H9 (cell line): ENCODE results near the gene IGFL2. TPM values are rescaled to one million over a fixed set of nuclear protein-coding genes. Genes with fewer than 3 reads are reported as not detected.

ENCODE experiments used
- DNase-seq: peaks from one replicate; pipeline ENCODE4 v3.0.0-alpha.2; 2017
- H2AFZ ChIP-seq: one replicate; pipeline ENCODE4 v1.6.1; 2013; ENCODE audit warnings: mild to moderate bottlenecking, low read length, control low read depth, moderate library complexity
- H2AK5ac ChIP-seq: 2 replicates; pipeline ENCODE4 v1.6.1; 2013; ENCODE audit warnings: low read length, control low read depth, mixed read lengths; ENCODE audit not compliant: insufficient read length
- H2BK120ac ChIP-seq: one replicate; pipeline ENCODE4 v1.6.1; 2013; ENCODE audit warnings: low read depth, mild to moderate bottlenecking, low read length, control low read depth, inconsistent platforms; ENCODE audit not compliant: poor library complexity, severe bottlenecking
- H2BK12ac ChIP-seq: 2 replicates; pipeline ENCODE4 v1.6.1; 2013; ENCODE audit warnings: low read length, control low read depth, mixed read lengths, low read depth; ENCODE audit not compliant: insufficient read length
- H2BK15ac ChIP-seq: 2 replicates; pipeline ENCODE4 v1.6.1; 2013; ENCODE audit warnings: low read depth, low read length, control low read depth
- H2BK20ac ChIP-seq: one replicate; pipeline ENCODE4 v1.6.1; 2013; ENCODE audit warnings: low read depth, mild to moderate bottlenecking, low read length, control low read depth, inconsistent platforms; ENCODE audit not compliant: poor library complexity, severe bottlenecking
- H2BK5ac ChIP-seq: 2 replicates; pipeline ENCODE4 v1.6.1; 2013; ENCODE audit warnings: low read length, control low read depth, mixed read lengths; ENCODE audit not compliant: insufficient read length
- H3K14ac ChIP-seq: 2 replicates; pipeline ENCODE4 v1.6.1; 2013; ENCODE audit warnings: low read length, control low read depth; ENCODE audit not compliant: insufficient read depth
- H3K18ac ChIP-seq: 2 replicates; pipeline ENCODE4 v1.6.1; 2013; ENCODE audit warnings: low read depth, mild to moderate bottlenecking, mixed read lengths, low read length, control low read depth; ENCODE audit not compliant: insufficient read length
- H3K23ac ChIP-seq: 2 replicates; pipeline ENCODE4 v1.6.1; 2013; ENCODE audit warnings: low read length, control low read depth, mixed read lengths, low read depth; ENCODE audit not compliant: insufficient read length
- H3K23me2 ChIP-seq: 2 replicates; pipeline ENCODE4 v1.6.1; 2013; ENCODE audit warnings: low read depth, mild to moderate bottlenecking, mixed read lengths, low read length, control low read depth; ENCODE audit not compliant: insufficient read length, poor library complexity, severe bottlenecking
- H3K27ac ChIP-seq: 2 replicates; pipeline ENCODE4 v1.5.1; 2013; ENCODE audit warnings: low read length, control low read depth, mixed read lengths, low read depth; ENCODE audit not compliant: insufficient read length
- H3K27me3 ChIP-seq: 2 replicates; pipeline ENCODE4 v1.6.1; 2013; ENCODE audit warnings: low read length, control low read depth, inconsistent platforms; ENCODE audit not compliant: insufficient read depth
- H3K4ac ChIP-seq: 2 replicates; pipeline ENCODE4 v1.6.1; 2013; ENCODE audit warnings: low read depth, mild to moderate bottlenecking, control low read depth, inconsistent platforms, low read length, moderate library complexity
- H3K4me1 ChIP-seq: 2 replicates; pipeline ENCODE4 v1.6.1; 2013; ENCODE audit warnings: low read length, control low read depth, inconsistent platforms; ENCODE audit not compliant: insufficient read depth
- H3K4me2 ChIP-seq: 2 replicates; pipeline ENCODE4 v1.6.1; 2013; ENCODE audit warnings: low read length, control low read depth, mixed read lengths; ENCODE audit not compliant: insufficient read length, insufficient read depth
- H3K56ac ChIP-seq: 2 replicates; pipeline ENCODE4 v1.6.1; 2013; ENCODE audit warnings: low read depth, mild to moderate bottlenecking, mixed read lengths, low read length, control low read depth; ENCODE audit not compliant: insufficient read length
- H3K79me1 ChIP-seq: 2 replicates; pipeline ENCODE4 v1.6.1; 2013; ENCODE audit warnings: low read depth, mild to moderate bottlenecking, moderate library complexity, low read length, control low read depth, inconsistent platforms; ENCODE audit not compliant: insufficient read depth, poor library complexity, severe bottlenecking
- H3K79me2 ChIP-seq: 2 replicates; pipeline ENCODE4 v1.6.1; 2013; ENCODE audit warnings: low read length, control low read depth, inconsistent platforms; ENCODE audit not compliant: insufficient read depth
- H3K9ac ChIP-seq: 2 replicates; pipeline ENCODE4 v1.6.1; 2013; ENCODE audit warnings: low read length, control low read depth, mixed read lengths; ENCODE audit not compliant: insufficient read length; ENCODE audit errors: extremely low read depth
- H3K9me3 ChIP-seq: one replicate; pipeline ENCODE4 v1.6.1; 2013; ENCODE audit warnings: low read depth, low read length, inconsistent platforms; ENCODE audit not compliant: control insufficient read depth
- H3T11ph ChIP-seq: one replicate; pipeline ENCODE4 v1.6.1; 2013; ENCODE audit warnings: mild to moderate bottlenecking, low read length, control low read depth, inconsistent platforms
- H4K20me1 ChIP-seq: one replicate; pipeline ENCODE4 v1.6.1; 2013; ENCODE audit not compliant: control insufficient read depth, insufficient read length, insufficient read depth
- H4K5ac ChIP-seq: 2 replicates; pipeline ENCODE4 v1.6.1; 2013; ENCODE audit warnings: low read depth, mild to moderate bottlenecking, mixed read lengths, low read length, control low read depth; ENCODE audit not compliant: insufficient read length
- H4K8ac ChIP-seq: replicated peaks from 2 replicates; pipeline ENCODE4 v1.6.1; 2013; ENCODE audit warnings: low read length, control low read depth, mixed read lengths, low read depth; ENCODE audit not compliant: insufficient read length
- H4K91ac ChIP-seq: 2 replicates; pipeline ENCODE4 v1.6.1; 2013; ENCODE audit warnings: low read depth, mild to moderate bottlenecking, moderate library complexity, mixed read lengths, low read length, control low read depth; ENCODE audit not compliant: insufficient read length
- H3K27ac Mint-ChIP-seq, 3 experiments: 2 replicates in 2 of 3; 3 replicates in 1 of 3; pipeline ENCODE4 v1.8.0; 2020 to 2021; ENCODE audit warnings: mixed read lengths in 3 of 3, mild to moderate bottlenecking in 1 of 3, moderate library complexity in 1 of 3
- H3K27me3 Mint-ChIP-seq: 2 replicates; pipeline ENCODE4 v1.8.0; 2021; ENCODE audit warnings: low read depth, mild to moderate bottlenecking, moderate library complexity, mixed read lengths
- H3K36me3 Mint-ChIP-seq, 3 experiments: 2 replicates in 2 of 3; 3 replicates in 1 of 3; pipeline ENCODE4 v1.8.0; 2020 to 2021; ENCODE audit warnings: low read depth in 3 of 3, mixed read lengths in 3 of 3; ENCODE audit not compliant: insufficient read depth in 1 of 3
- H3K4me1 Mint-ChIP-seq, 2 experiments: 2 replicates each; pipeline ENCODE4 v1.8.0; 2020; ENCODE audit warnings: mixed read lengths in 2 of 2
- H3K4me3 Mint-ChIP-seq, 2 experiments: 2 replicates in 1 of 2; 3 replicates in 1 of 2; pipeline ENCODE4 v1.8.0; 2020 to 2021; ENCODE audit warnings: mild to moderate bottlenecking in 2 of 2, mixed read lengths in 2 of 2, moderate library complexity in 1 of 2
- H3K9me3 Mint-ChIP-seq, 2 experiments: 2 replicates in 1 of 2; 3 replicates in 1 of 2; pipeline ENCODE4 v1.8.0; 2020; ENCODE audit warnings: mild to moderate bottlenecking in 2 of 2, mixed read lengths in 2 of 2, moderate library complexity in 1 of 2
- CTCF ChIP-seq: fragments of 200-600 bp; sonication (generic); conservative IDR thresholded peaks from 3 replicates; pipeline ENCODE4 v1.8.0; 2021; ENCODE audit warnings: antibody characterized with exemption, mild to moderate bottlenecking
- WGBS: extraction: QIAGEN DNeasy Blood & Tissue Kit; methylation state at CpG from one replicate; pipeline ENCODE4 v1.1.7; 2013; ENCODE audit warnings: missing lambda C conversion rate, low lambda C conversion rate, mixed read lengths; ENCODE audit not compliant: insufficient read length; ENCODE audit errors: extremely low coverage; 5-methylcytosine and 5-hydroxymethylcytosine counted together
- total RNA-seq: library from RNA; stranded (reverse); gene quantifications from 2 replicates; pipeline ENCODE4 v1.2.1, GENCODE V29; 2021

IGFL2 gene
- total RNA-seq, 1 experiment from 2014 or later: not detected

- H3K4me1 Mint-ChIP-seq: peaks cover 3 to 4% of the 10 kb centered on the region in 2 experiments; a peak in 2 of 4 replicates
- no peak for TF ChIP-seq CTCF
These were observed 38.2 kb upstream of the IGFL2 start for GRCh38 chr19:46109876-46110275.

More at GRCh38 chr19:46109876-46110275, 38.2 kb upstream of the IGFL2 start:
- no peaks in the 10 kb centered on the region for H3K27me3 ChIP-seq
- no peaks in the 10 kb centered on the region for H3K79me1 ChIP-seq
- H3T11ph ChIP-seq: no peak overlapping the region
- no peak overlapping the region for H4K91ac ChIP-seq
- H2BK20ac ChIP-seq: no peak overlapping the region
- no peaks in the 10 kb centered on the region for H3K79me2 ChIP-seq
- H3K27ac ChIP-seq: no peak overlapping the region
- no peak overlapping the region for H2BK15ac ChIP-seq
- H2BK120ac ChIP-seq: no peak overlapping the region
- peaks cover 5 to 7% of the 10 kb centered on the region in 2 experiments for H3K9me3 Mint-ChIP-seq
- no peaks in the 10 kb centered on the region for H3K9me3 ChIP-seq
- no peaks in the 10 kb centered on the region; a peak in 1 of 7 replicates for H3K36me3 Mint-ChIP-seq
- H3K4me1 ChIP-seq: no peaks in the 10 kb centered on the region
- H3K4ac ChIP-seq: no peak overlapping the region
- no peak overlapping the region for H3K56ac ChIP-seq
- no peak overlapping the region for H3K4me2 ChIP-seq
- H2AK5ac ChIP-seq: no peak overlapping the region
- H2AFZ ChIP-seq: no peak overlapping the region
- no peak overlapping the region for H3K23ac ChIP-seq
- H3K18ac ChIP-seq: no peak overlapping the region
- H3K4me3 Mint-ChIP-seq: no peak overlapping the region
- WGBS: no CpG with 5 or more reads among the region's 6 CpGs
- H4K5ac ChIP-seq: no peak overlapping the region
- DNase-seq: no peak
- no peak overlapping the region for H4K8ac ChIP-seq
- H2BK12ac ChIP-seq: no peak overlapping the region
- no peak overlapping the region for H3K27ac Mint-ChIP-seq
- peaks cover 10% of the 10 kb centered on the region for H3K27me3 Mint-ChIP-seq
- H3K23me2 ChIP-seq: no peaks in the 10 kb centered on the region
- no peak overlapping the region for H3K14ac ChIP-seq
- H3K9ac ChIP-seq: no peak overlapping the region
- H4K20me1 ChIP-seq: no peaks in the 10 kb centered on the region
- no peak overlapping the region for H2BK5ac ChIP-seq
